Measurements from ENCODE around the gene CD300LB.
"Not testable (repeated sequence)": the region's sequence is repeated elsewhere in the genome, so short reads cannot be mapped to it uniquely, and the experiment has no call there.

CD300LB gene

GRCh38 chr17:74574489-74575142 is 43.3 kb upstream of the CD300LB start:
- H3K4me1 ChIP-seq (ENCODE audit: insufficient read depth, low read length, poor library complexity, severe bottlenecking): no peaks in the 10 kb centered on the region
- no peak overlapping the region for H2AFZ ChIP-seq (ENCODE audit: low read length)
- TF ChIP-seq EZH2phosphoT487 (IDR thresholded peaks at IDR 0.05; ENCODE audit: borderline replicate concordance) (no peak), CTCF (conservative IDR thresholded peaks at IDR 0.05; ENCODE audit: low read length) (no peak)
- H3K4me3 ChIP-seq (ENCODE audit: low read length, poor library complexity, severe bottlenecking): no peak overlapping the region
- no peaks in the 10 kb centered on the region for H3K79me2 ChIP-seq (ENCODE audit: insufficient read depth, low read length)
- no peak overlapping the region for H3K9ac ChIP-seq (ENCODE audit: low read depth, low read length, poor library complexity, severe bottlenecking)
- H3K36me3 ChIP-seq (ENCODE audit: insufficient read depth, low read length): no peaks in the 10 kb centered on the region
- no peaks in the 10 kb centered on the region for H3F3A ChIP-seq (ENCODE audit: low read depth)
- H3K9me3 ChIP-seq (ENCODE audit: insufficient read depth, low read depth, low read length): no peaks in the 10 kb centered on the region
- H3K4me2 ChIP-seq (ENCODE audit: low read depth, low read length, poor library complexity, severe bottlenecking): no peak overlapping the region
- H4K20me1 ChIP-seq (ENCODE audit: insufficient read depth, low read length, poor library complexity, severe bottlenecking): no peaks in the 10 kb centered on the region
- no peaks in the 10 kb centered on the region for H3K9me2 ChIP-seq (replicated peaks; ENCODE audit: low read depth, low read length)
- H3K27me3 ChIP-seq (ENCODE audit: insufficient read depth, low read length, poor library complexity, severe bottlenecking): no peaks in the 10 kb centered on the region

DNA sequence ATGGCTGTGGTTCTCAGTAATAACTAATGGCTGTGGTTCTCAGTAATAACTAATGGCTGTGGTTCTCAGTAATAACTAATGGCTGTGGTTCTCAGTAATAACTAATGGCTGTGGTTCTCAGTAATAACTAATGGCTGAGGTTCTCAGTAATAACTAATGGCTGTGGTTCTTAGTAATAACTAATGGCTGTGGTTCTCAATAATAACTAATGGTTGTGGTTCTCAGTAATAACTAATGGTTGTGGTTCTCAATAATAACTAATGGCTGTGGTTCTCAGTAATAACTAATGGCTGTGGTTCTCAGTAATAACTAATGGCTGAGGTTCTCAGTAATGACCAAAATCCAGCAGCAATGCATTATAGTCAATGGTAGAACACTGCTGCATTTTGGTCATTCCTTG is 42.4 kb upstream of the CD300LB start:
- not testable (repeated sequence) for H4K20me1 ChIP-seq (ENCODE audit: insufficient read depth, low read length, poor library complexity, severe bottlenecking); H3K4me2 ChIP-seq (ENCODE audit: low read depth, low read length, poor library complexity, severe bottlenecking); H3K4me3 ChIP-seq (ENCODE audit: low read length, poor library complexity, severe bottlenecking); H3K9me2 ChIP-seq (replicated peaks; ENCODE audit: low read depth, low read length); H3K9me3 ChIP-seq (ENCODE audit: insufficient read depth, low read depth, low read length); H3K36me3 ChIP-seq (ENCODE audit: insufficient read depth, low read length); H2AFZ ChIP-seq (ENCODE audit: low read length); H3K9ac ChIP-seq (ENCODE audit: low read depth, low read length, poor library complexity, severe bottlenecking); H3F3A ChIP-seq (ENCODE audit: low read depth); H3K4me1 ChIP-seq (ENCODE audit: insufficient read depth, low read length, poor library complexity, severe bottlenecking); H3K27me3 ChIP-seq (ENCODE audit: insufficient read depth, low read length, poor library complexity, severe bottlenecking); H3K79me2 ChIP-seq (ENCODE audit: insufficient read depth, low read length)

DNA sequence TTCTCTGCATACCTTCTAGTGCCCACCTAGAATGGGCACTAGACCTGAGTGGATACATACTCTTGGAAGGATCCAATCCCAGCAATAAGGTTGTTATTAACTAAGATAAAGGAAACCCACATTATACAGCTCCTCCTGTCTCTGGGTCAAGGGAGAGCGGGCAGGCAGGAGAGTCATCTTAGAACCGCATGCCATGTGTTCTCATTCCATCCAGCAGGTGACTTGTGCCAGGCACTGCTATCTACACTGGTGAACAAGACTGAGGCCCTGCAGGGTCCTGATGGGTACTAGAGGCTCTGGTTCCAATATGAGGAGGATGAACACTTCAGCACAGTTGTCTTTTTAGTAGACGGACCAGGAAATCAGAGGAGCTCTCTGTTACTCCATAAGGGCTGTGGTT is 41.9 kb upstream of the CD300LB start:
- TF ChIP-seq CTCF (conservative IDR thresholded peaks at IDR 0.05; ENCODE audit: low read length) (no peak), EZH2phosphoT487 (IDR thresholded peaks at IDR 0.05; ENCODE audit: borderline replicate concordance) (no peak)
- no peaks in the 10 kb centered on the region for H3K4me1 ChIP-seq (ENCODE audit: insufficient read depth, low read length, poor library complexity, severe bottlenecking)
- H4K20me1 ChIP-seq (ENCODE audit: insufficient read depth, low read length, poor library complexity, severe bottlenecking): no peaks in the 10 kb centered on the region
- no peaks in the 10 kb centered on the region for H3K9me3 ChIP-seq (ENCODE audit: insufficient read depth, low read depth, low read length)
- H3K9ac ChIP-seq (ENCODE audit: low read depth, low read length, poor library complexity, severe bottlenecking): no peak overlapping the region
- no peaks in the 10 kb centered on the region for H3K79me2 ChIP-seq (ENCODE audit: insufficient read depth, low read length)
- H2AFZ ChIP-seq (ENCODE audit: low read length): no peak overlapping the region
- no peaks in the 10 kb centered on the region for H3K9me2 ChIP-seq (replicated peaks; ENCODE audit: low read depth, low read length)
- H3F3A ChIP-seq (ENCODE audit: low read depth): no peaks in the 10 kb centered on the region
- no peaks in the 10 kb centered on the region for H3K27me3 ChIP-seq (ENCODE audit: insufficient read depth, low read length, poor library complexity, severe bottlenecking)
- H3K4me2 ChIP-seq (ENCODE audit: low read depth, low read length, poor library complexity, severe bottlenecking): no peak overlapping the region
- no peaks in the 10 kb centered on the region for H3K36me3 ChIP-seq (ENCODE audit: insufficient read depth, low read length)
- H3K4me3 ChIP-seq (ENCODE audit: low read length, poor library complexity, severe bottlenecking): no peak overlapping the region

DNA sequence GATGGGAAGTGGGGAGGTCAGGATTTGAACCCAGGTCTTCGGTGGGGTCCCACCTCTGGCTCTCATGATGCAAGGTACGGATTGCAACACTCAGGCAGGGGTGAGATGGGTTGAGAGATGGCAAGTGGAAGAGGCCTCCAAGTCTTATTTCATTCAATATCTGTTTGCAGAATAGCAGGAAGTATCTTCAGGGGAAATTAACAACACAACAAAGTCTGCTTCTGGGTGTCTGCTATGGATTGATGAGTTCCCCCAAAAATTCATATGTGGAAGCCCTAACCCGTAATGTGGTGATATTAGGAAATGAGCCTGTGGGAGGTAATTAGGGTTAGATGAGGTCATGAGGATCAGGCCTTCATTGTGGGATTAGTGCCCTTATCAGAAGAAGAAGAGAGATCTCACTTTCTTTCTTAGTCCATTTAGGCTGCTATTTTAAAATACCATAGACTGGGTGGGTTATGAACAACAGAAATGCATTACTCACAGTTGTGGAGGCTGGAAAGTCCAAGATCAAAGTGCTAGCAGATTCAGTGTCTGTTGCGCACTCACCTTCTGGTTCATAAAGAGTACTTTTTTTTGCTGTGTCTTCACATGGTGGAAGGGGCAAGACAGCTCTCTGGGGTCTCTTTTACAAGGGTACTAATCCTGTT is 40.5 kb upstream of the CD300LB start:
- Histone ChIP-seq H3K9me3 (ENCODE audit: insufficient read depth, low read depth, low read length) (no peaks in the 10 kb centered on the region), H3F3A (ENCODE audit: low read depth) (no peaks in the 10 kb centered on the region), H4K20me1 (ENCODE audit: insufficient read depth, low read length, poor library complexity, severe bottlenecking) (no peaks in the 10 kb centered on the region), H3K4me1 (ENCODE audit: insufficient read depth, low read length, poor library complexity, severe bottlenecking) (no peaks in the 10 kb centered on the region), H3K4me3 (ENCODE audit: low read length, poor library complexity, severe bottlenecking) (no peak overlapping the region), H3K9ac (ENCODE audit: low read depth, low read length, poor library complexity, severe bottlenecking) (no peak overlapping the region), H3K27me3 (ENCODE audit: insufficient read depth, low read length, poor library complexity, severe bottlenecking) (no peaks in the 10 kb centered on the region), H3K79me2 (ENCODE audit: insufficient read depth, low read length) (no peaks in the 10 kb centered on the region), H2AFZ (ENCODE audit: low read length) (no peak overlapping the region), H3K36me3 (ENCODE audit: insufficient read depth, low read length) (no peaks in the 10 kb centered on the region), H3K4me2 (ENCODE audit: low read depth, low read length, poor library complexity, severe bottlenecking) (no peak overlapping the region), H3K9me2 (replicated peaks; ENCODE audit: low read depth, low read length) (no peaks in the 10 kb centered on the region)
- no peak for TF ChIP-seq CTCF (conservative IDR thresholded peaks at IDR 0.05; ENCODE audit: low read length)
- TF ChIP-seq EZH2phosphoT487 (IDR thresholded peaks at IDR 0.05; ENCODE audit: borderline replicate concordance): no peak
